Jurkat, Clone E6-1 (cell line): ENCODE data around the gene IL36A. TPM values are rescaled to one million over a fixed set of nuclear protein-coding genes. Genes with fewer than 3 reads are reported as not detected.

Experiments
- DNase-seq: peaks from one replicate; pipeline ENCODE4 v3.0.0-alpha.2; 2011; ENCODE audit warnings: low read depth, low spot score
- H3K4me3 ChIP-seq: 2 replicates; pipeline ENCODE4 v1.5.1; 2011; ENCODE audit warnings: mild to moderate bottlenecking, low read length, control low read depth, moderate library complexity
- polyA plus RNA-seq: library from polyadenylated mRNA; unstranded; fragments of >200 nt; gene quantifications from one replicate; pipeline ENCODE4 v1.2.1, GENCODE V29; 2012; ENCODE audit warnings: missing spikeins; ENCODE audit not compliant: insufficient read length, insufficient read depth

IL36A gene
- polyA plus RNA-seq, result not detected

GRCh38 chr2:113005030-113005509, at the start of gene IL36A:
IL36A (plus strand) TSS chr2:113005459; CDS start chr2:113005872, 413 bp downstream.
- no peak within 1 kb of the TSS for H3K4me3 ChIP-seq
- DNase-seq, result no peak

- no peak for DNase-seq
- no peak overlapping the region for H3K4me3 ChIP-seq
These were observed 47.7 kb upstream of the IL36A start for GRCh38 chr2:112957511-112957910.

GRCh38 chr2:112958428-112959108, 46.7 kb upstream of the IL36A start:
- no peak overlapping the region for H3K4me3 ChIP-seq
- peak; percentile 44 for DNase-seq

- no peak for DNase-seq
- no peak overlapping the region for H3K4me3 ChIP-seq
These were observed 46.0 kb upstream of the IL36A start for GRCh38 chr2:112959109-112959812.

- no peak overlapping the region for H3K4me3 ChIP-seq
- no peak for DNase-seq
These were observed 44.9 kb upstream of the IL36A start for GRCh38 chr2:112960230-112960825.

- no peak for DNase-seq
These were observed 42.7 kb upstream of the IL36A start for GRCh38 chr2:112962308-112963175.

GRCh38 chr2:112967023-112967422, 38.2 kb upstream of the IL36A start:
- H3K4me3 ChIP-seq, result no peak overlapping the region
- no peak for DNase-seq

More at GRCh38 chr2:112962308-112963175, 42.7 kb upstream of the IL36A start:
- H3K4me3 ChIP-seq, result no peak overlapping the region

- DNase-seq, result no peak
- no peak overlapping the region for H3K4me3 ChIP-seq
These were observed 32.7 kb upstream of the IL36A start for GRCh38 chr2:112972423-112973086.

- no peak overlapping the region for H3K4me3 ChIP-seq
- DNase-seq, result no peak
These were observed 32.1 kb upstream of the IL36A start for GRCh38 chr2:112973156-112973555.

- no peak for DNase-seq
- H3K4me3 ChIP-seq, result no peak within 1 kb of the TSS
These were observed 27.7 kb upstream of the IL36A start, which contains the start of gene IL36G for GRCh38 chr2:112977559-112978056. IL36G (plus strand) TSS chr2:112978006; CDS start chr2:112978639, 633 bp downstream.

GRCh38 chr2:112979731-112980130, 25.5 kb upstream of the IL36A start:
- DNase-seq, result no peak
- H3K4me3 ChIP-seq, result no peak overlapping the region

GRCh38 chr2:112980537-112980936, 24.7 kb upstream of the IL36A start:
- DNase-seq, result no peak

GRCh38 chr2:112985090-112985489, 20.2 kb upstream of the IL36A start:
- DNase-seq, result peak; percentile 79
- H3K4me3 ChIP-seq, result no peak overlapping the region

More at GRCh38 chr2:112980537-112980936, 24.7 kb upstream of the IL36A start:
- H3K4me3 ChIP-seq, result no peak overlapping the region

- DNase-seq, result no peak
- H3K4me3 ChIP-seq, result no peak overlapping the region
These were observed 15.6 kb upstream of the IL36A start for GRCh38 chr2:112989611-112990010.

- no peak overlapping the region for H3K4me3 ChIP-seq
- DNase-seq, result no peak
These were observed 11.4 kb upstream of the IL36A start for GRCh38 chr2:112993831-112994230.

- no peak for DNase-seq
- H3K4me3 ChIP-seq, result no peak overlapping the region
These were observed 10.6 kb upstream of the IL36A start for GRCh38 chr2:112994648-112995047.

- no peak for DNase-seq
- H3K4me3 ChIP-seq, result no peak overlapping the region
These were observed 9.8 kb upstream of the IL36A start for GRCh38 chr2:112995346-112995920.

GRCh38 chr2:112996635-112997034, 8.6 kb upstream of the IL36A start:
- peak; percentile 94 for DNase-seq
- H3K4me3 ChIP-seq, result peak overlapping the region; percentile 18
